Activated T-helper 17 cell treated with anti-CD3 and anti-CD28 coated beads, Interleukin-2, amount 50 U/mL, for 72 hours (primary cell): ENCODE measurements around the gene PCSK6. TPM values are rescaled to one million over a fixed set of nuclear protein-coding genes. Genes with fewer than 3 reads are reported as not detected.
"Not testable (repeated sequence)": the region's sequence is repeated elsewhere in the genome, so short reads cannot be mapped to it uniquely, and the experiment has no call there.

Experiments used
- ATAC-seq: fragments of 150-1000 bp; cut with Tn5 transposase; replicated peaks from 2 replicates; pipeline ENCODE4 v1.10.0; 2021; ENCODE audit warnings: mild to moderate bottlenecking, moderate library complexity
- H3K27ac Mint-ChIP-seq: one replicate; pipeline ENCODE4 v1.8.0; 2022; ENCODE audit warnings: mixed read lengths
- H3K27me3 Mint-ChIP-seq: one replicate; pipeline ENCODE4 v1.8.0; 2022; ENCODE audit warnings: mixed read lengths
- H3K36me3 Mint-ChIP-seq: one replicate; pipeline ENCODE4 v1.8.0; 2022; ENCODE audit warnings: low read depth, mild to moderate bottlenecking, mixed read lengths
- H3K4me1 Mint-ChIP-seq: one replicate; pipeline ENCODE4 v1.8.0; 2022; ENCODE audit warnings: mixed read lengths
- H3K4me3 Mint-ChIP-seq: one replicate; pipeline ENCODE4 v1.8.0; 2022; ENCODE audit warnings: mild to moderate bottlenecking, mixed read lengths
- H3K9me3 Mint-ChIP-seq: one replicate; pipeline ENCODE4 v1.8.0; 2022; ENCODE audit warnings: mixed read lengths
- total RNA-seq, 2 donors: library from RNA; stranded (reverse); gene quantifications; one replicate each; pipeline ENCODE4 v1.2.3, GENCODE V29; 2022

The PCSK6 gene
- total RNA-seq, 2 donors from 2014 or later = 0.56 to 1.3 TPM

DNA sequence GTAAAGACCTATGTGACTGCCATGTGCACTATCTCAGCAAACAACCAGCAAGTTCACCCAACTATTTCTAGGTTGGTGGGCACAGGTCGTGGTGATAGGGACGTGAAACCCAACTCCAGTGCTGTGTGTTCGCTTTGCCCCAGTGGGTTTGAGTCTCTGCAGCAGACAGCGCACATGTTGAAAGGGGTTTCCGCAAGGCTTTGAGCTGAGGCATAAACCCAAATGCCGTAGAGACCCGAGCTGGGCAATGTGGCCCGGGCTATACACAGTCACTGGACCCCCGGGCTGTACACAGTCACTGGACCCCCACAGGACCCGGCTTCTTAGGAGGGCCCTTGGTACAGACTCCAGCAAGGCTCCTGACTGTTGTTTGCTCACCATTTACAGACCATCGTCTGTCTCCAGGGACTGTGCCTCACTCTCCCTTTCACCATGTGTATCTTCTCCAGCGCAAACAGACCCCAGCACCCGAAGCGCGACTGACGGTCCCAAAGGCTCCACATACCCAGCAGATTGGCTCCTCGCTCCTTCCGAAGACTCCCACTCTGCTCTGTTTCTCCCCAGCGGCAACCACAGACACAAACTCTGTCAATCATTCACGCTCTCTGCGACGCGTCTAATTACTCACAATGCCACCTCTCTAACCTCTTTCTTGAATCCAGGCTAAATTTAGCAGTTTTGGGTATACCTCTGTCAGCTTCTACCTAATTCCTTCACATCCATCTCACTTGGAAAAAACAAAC, 31.2 kb downstream of the PCSK6 start:
- H3K4me1 Mint-ChIP-seq = peaks cover 17% of the 10 kb centered on the region
- H3K36me3 Mint-ChIP-seq = no peaks in the 10 kb centered on the region
- no peaks in the 10 kb centered on the region for H3K9me3 Mint-ChIP-seq
- no peak overlapping the region for H3K27ac Mint-ChIP-seq
- H3K4me3 Mint-ChIP-seq = no peak overlapping the region
- ATAC-seq = no peak
- peaks cover 16% of the 10 kb centered on the region for H3K27me3 Mint-ChIP-seq

DNA sequence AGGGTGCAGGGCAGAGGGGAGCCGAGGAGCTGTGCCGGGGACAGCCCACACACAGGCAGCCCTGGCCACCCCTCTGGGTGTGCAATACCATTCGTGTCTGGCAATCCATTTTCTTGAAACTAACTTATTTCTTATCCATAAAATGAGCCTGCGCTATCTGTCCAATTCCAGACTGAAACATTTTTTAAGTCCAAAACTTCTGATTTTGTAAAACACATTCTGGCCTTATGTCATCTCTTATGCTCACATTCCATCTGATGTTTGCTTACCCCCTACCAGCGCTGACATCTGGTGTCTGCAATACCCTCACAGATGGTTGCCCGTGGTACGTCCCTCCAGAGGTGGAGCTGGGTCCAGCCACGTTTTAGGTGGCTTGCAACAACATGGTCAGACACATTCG, 31.8 kb downstream of the PCSK6 start:
- H3K27ac Mint-ChIP-seq = no peak overlapping the region
- H3K4me3 Mint-ChIP-seq = no peak overlapping the region
- no peaks in the 10 kb centered on the region for H3K9me3 Mint-ChIP-seq
- no peaks in the 10 kb centered on the region for H3K36me3 Mint-ChIP-seq
- no peak for ATAC-seq
- peaks cover 17% of the 10 kb centered on the region for H3K27me3 Mint-ChIP-seq
- peaks cover 17% of the 10 kb centered on the region for H3K4me1 Mint-ChIP-seq

DNA sequence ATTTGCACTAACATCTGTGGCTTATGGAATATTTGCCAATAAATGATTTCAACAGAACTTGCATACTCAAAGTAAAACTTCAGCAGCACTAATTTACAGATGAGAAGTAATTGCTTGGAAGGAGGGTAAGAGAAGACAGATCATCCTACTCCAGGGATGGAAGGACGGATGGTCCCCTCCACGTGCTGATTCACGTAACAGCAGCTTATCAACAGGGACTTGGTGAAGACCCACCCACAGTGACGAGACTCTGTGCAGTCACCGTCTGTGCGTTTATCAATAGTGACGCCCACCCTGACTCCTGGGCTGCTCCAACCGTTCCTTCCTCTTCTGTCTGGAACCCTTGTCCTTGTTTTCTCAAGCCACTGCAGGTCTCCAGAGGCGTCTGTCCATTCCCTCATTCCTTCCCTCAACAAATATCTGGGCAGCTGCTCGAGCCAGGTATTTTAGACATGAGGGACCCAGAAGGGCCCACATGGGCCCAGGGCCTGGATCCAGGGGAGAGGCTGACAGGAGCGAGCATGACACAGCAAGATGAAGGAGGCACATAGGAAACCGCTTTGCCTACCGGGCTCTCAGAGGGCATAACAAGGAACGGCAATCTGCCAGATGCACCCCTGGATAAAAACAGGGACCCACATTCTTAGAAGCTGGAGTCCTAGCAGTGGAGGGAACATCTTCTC, 33.3 kb downstream of the PCSK6 start:
- Mint-ChIP-seq H3K36me3 (no peaks in the 10 kb centered on the region), H3K4me3 (no peak overlapping the region), H3K27ac (no peak overlapping the region), H3K27me3 (peaks cover 26% of the 10 kb centered on the region), H3K9me3 (no peaks in the 10 kb centered on the region), H3K4me1 (peaks cover 13% of the 10 kb centered on the region)
- ATAC-seq = no peak

DNA sequence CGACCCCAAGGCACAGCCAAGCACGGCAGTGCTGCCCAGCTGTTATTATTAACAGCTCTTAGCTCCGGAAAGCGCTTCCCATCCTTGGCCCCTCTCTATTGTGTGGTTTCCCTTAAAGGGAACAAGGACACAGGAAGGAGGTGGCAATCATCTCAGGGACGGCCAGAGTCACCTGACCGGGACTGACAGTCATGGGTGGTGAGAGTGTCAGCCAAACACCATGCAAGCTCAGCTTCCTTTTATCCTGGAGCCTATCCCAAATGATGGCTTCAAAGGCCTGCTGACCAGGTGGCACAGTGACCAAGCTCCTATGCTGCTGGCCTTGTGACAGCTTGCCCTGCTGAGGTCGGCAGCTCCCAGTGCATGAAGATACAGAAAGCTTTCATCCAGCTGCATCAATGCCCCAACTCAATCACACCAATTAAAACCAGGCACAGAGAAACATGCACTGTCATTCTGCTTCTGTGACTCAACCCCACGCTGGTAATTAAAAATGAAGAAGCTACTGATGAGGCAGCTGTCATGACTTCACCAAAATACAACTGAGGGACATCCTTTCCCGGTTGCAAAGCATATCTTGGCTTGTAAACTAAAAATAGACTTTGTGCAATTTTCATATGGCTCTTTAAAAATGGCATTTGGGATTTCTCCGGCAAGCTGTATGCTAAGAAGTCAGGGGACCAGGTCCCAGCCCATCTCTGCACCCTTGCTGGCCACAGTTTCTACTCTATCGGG, 34.0 kb downstream of the PCSK6 start:
- H3K27me3 Mint-ChIP-seq = peaks cover 26% of the 10 kb centered on the region
- no peaks in the 10 kb centered on the region for H3K36me3 Mint-ChIP-seq
- peaks cover 10% of the 10 kb centered on the region for H3K4me1 Mint-ChIP-seq
- peak; percentile 79 for ATAC-seq
- H3K9me3 Mint-ChIP-seq = no peaks in the 10 kb centered on the region
- H3K4me3 Mint-ChIP-seq = no peak overlapping the region
- H3K27ac Mint-ChIP-seq = no peak overlapping the region

DNA sequence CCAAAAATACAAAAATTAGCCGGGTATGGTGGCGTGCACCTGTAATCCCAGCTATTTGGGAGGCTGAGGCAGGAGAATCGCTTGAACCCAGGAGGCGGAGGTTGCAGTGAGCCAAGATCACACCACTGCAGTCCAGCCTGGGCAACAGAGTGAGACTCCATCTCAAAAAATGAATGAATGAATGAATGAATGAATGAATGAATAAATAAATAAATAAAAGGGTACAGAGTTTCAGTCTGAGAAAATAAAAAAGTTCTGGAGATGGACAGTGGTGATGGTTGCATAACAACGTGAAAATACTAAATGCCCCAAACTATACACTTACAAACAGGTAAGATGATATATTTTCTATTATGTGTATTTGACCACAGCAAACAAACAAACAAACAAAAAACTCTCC, 34.7 kb downstream of the PCSK6 start:
- H3K36me3 Mint-ChIP-seq, H3K4me1 Mint-ChIP-seq, H3K4me3 Mint-ChIP-seq, ATAC-seq, H3K9me3 Mint-ChIP-seq, H3K27ac Mint-ChIP-seq: not testable (repeated sequence)
- peaks cover 28% of the 10 kb centered on the region for H3K27me3 Mint-ChIP-seq

DNA sequence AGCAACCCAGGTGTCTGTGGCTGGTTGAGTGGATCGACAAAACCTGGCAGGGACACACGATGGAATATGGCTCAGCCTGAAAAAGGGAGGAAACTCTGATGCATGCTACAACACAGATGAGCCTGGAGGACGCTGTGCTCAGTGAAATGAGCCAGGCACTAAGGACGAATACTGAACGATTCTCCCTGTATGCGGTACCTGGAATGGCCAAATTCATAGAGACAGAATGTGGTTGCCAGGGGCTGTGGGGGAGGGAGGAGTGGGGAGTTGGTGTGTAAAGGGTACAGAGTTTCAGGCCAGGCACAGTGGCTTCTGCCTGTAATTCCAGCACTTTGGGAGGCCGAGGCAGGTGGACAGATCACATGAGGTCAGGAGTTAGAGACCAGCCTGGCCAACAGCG, 35.1 kb downstream of the PCSK6 start:
- no peaks in the 10 kb centered on the region for H3K4me1 Mint-ChIP-seq
- H3K27me3 Mint-ChIP-seq = peaks cover 28% of the 10 kb centered on the region
- H3K9me3 Mint-ChIP-seq = no peaks in the 10 kb centered on the region
- H3K4me3 Mint-ChIP-seq = no peak overlapping the region
- ATAC-seq = no peak
- H3K36me3 Mint-ChIP-seq = no peaks in the 10 kb centered on the region
- no peak overlapping the region for H3K27ac Mint-ChIP-seq

DNA sequence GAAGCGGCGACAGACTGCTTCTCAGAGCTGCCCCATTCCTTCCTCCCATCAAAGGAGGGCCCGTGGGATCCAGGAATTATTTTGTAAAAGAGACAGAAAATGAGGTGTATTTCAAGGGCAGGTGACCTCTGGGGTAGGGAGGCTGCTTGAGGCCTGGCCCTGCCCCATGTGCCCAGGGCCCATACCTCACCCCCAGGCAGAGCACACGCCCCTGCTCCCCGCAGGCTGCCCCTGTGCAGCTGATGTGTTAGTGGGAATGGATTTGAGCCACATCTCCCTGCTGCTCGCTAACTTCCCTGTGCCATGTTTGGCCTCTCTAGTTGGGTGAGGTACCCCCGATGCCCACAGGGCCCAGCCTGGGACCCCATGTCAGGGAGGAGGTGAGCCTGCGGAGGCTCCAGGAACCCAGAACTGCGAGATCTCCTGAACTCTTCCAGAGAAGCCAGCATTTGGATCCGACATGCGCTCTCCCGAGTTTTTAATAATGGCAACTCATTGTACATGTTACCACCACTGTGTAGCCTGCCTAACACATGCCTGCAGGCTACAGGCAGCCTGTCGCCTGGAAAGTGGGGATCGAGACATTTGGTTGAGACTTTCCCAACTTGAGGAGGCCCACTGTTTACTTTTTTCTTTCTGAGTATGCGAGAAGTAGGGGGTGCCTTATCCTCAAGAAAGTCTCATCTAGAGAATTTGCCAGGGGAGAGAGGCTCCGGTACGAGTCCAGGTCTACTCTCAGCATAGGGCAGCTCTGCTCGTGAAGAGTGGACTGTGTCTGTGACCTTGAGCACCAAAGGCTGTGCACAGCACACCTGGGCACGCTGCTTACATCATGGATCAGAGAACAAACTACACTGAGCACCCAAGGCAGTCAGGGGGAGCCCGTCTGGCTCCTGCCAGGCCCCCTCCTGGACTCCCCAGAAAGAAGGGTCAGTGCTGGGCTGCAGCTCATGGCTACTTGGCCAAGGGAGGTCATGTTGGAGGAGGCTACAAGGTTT, 36.1 kb downstream of the PCSK6 start:
- Mint-ChIP-seq H3K4me1 (no peaks in the 10 kb centered on the region), H3K36me3 (no peaks in the 10 kb centered on the region), H3K9me3 (no peaks in the 10 kb centered on the region), H3K27me3 (peaks cover 21% of the 10 kb centered on the region), H3K4me3 (no peak overlapping the region), H3K27ac (no peak overlapping the region)
- no peak for ATAC-seq

DNA sequence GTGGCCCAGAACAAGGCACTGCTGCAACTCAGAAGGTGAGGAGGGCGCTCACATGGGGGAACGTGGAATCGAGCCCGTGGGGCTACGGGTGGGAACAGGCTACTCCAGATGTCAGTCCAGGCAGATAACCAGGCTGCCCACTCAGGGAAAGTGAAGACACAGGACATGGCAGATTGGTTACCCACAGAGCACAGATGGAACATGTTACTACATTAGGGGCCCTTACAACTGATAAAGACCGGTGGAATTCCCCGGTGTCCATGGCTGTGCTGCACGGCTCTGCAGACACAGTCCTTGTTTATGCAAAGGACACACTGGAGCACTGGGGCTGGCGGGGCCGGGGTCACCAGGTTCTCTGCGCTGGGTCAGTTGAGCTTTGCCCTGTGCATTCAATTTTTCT, 36.9 kb downstream of the PCSK6 start:
- no peak overlapping the region for H3K27ac Mint-ChIP-seq
- no peaks in the 10 kb centered on the region for H3K9me3 Mint-ChIP-seq
- no peaks in the 10 kb centered on the region for H3K36me3 Mint-ChIP-seq
- peaks cover 20% of the 10 kb centered on the region for H3K27me3 Mint-ChIP-seq
- no peaks in the 10 kb centered on the region for H3K4me1 Mint-ChIP-seq
- H3K4me3 Mint-ChIP-seq = no peak overlapping the region
- no peak for ATAC-seq

DNA sequence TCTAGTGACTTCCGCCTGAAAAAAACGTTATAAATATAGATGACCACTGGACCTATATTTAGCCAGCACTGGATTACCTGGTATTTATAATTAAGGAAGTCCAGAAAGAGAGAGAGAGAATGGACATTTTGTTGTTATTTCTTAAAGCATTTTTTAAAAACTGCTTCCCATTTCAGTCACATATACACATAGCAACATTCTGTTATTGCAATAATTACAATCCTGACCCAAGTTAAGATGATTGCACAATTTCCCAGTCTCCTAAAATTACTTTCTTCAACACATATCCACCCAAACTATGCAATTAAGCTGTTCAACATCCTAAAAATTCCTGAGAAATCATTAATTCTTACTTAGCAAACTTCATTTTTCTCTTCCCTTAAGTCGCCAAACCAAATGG, 37.7 kb downstream of the PCSK6 start:
- Mint-ChIP-seq H3K27ac (no peak overlapping the region), H3K4me3 (no peak overlapping the region), H3K9me3 (no peaks in the 10 kb centered on the region), H3K36me3 (no peaks in the 10 kb centered on the region), H3K4me1 (no peaks in the 10 kb centered on the region), H3K27me3 (peaks cover 20% of the 10 kb centered on the region)
- no peak for ATAC-seq

DNA sequence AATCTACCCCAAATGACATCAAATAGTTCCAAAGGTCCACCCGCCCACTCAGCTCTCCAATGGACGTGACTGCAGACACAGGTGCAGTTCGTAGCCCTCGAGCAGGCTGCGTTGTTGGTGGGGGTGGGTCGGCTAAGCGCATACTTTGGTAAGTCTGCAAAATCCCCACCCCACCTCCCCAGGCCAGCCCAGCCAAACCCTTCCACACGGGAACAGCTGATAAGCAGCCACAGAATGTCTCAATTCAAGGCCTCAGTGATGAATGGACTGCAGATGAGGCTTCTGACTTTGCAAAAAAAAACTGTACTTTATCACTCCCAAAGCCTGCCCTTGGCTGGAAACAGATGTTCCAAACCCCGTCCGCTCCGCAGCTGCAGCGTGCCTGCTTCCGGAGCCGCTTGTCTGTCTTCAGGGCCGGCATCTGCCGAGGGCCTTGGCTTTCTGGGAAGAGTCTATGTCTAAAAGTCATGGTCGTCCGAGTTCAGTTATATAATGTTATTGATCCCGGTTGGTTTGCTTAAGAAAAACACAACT, 38.2 kb downstream of the PCSK6 start:
- Mint-ChIP-seq H3K27me3 (peaks cover 20% of the 10 kb centered on the region), H3K9me3 (no peaks in the 10 kb centered on the region), H3K27ac (no peak overlapping the region), H3K4me1 (peaks cover 2% of the 10 kb centered on the region), H3K4me3 (peak overlapping the region; percentile 4), H3K36me3 (no peaks in the 10 kb centered on the region)
- no peak for ATAC-seq

DNA sequence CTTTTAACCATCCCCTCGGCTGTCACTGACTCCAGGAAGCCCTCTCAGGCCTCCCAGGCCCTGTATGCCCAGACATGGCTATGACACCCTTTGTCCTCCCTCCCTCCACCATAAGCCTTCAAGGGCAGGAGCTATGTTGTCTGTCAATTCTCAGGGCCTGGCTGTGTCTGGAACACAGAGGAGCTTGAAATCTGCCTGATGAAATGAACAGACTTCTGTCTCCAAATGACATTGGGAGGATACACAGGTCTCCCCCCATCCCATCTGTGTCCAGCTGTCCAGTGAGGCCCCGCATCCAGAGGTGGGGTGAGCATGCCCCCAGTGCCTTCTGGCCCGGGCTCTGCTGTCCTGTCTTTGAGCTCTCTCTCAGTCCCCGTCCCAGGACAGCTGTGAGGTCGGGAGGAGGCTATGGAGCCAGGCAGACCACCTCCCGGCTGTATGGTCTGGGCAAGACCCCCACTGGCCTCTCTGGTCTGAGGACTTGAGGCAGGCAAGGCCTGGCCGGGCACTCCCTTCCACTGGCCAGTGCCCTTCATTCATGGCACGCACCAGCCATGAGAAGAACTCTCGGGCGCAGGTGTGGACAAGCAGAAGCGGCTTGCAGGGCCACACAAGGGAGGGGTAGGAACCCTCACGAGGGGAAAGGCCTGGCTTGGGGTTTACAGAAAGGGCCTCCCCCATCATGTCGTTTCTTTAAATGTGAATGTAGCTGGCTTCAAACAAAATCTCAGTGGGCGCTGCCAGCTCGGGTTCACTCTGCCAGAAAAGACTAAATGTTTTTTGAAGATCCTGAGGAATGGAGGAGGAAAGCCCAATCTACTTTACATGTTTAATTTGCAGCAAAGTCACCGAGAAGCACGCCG, 38.9 kb downstream of the PCSK6 start:
- ATAC-seq = no peak
- peak overlapping the region; percentile 4 for H3K4me3 Mint-ChIP-seq
- no peaks in the 10 kb centered on the region for H3K9me3 Mint-ChIP-seq
- H3K27ac Mint-ChIP-seq = peak overlapping the region; percentile 12
- H3K4me1 Mint-ChIP-seq = peaks cover 5% of the 10 kb centered on the region
- H3K36me3 Mint-ChIP-seq = no peaks in the 10 kb centered on the region
- peaks cover 20% of the 10 kb centered on the region for H3K27me3 Mint-ChIP-seq

DNA sequence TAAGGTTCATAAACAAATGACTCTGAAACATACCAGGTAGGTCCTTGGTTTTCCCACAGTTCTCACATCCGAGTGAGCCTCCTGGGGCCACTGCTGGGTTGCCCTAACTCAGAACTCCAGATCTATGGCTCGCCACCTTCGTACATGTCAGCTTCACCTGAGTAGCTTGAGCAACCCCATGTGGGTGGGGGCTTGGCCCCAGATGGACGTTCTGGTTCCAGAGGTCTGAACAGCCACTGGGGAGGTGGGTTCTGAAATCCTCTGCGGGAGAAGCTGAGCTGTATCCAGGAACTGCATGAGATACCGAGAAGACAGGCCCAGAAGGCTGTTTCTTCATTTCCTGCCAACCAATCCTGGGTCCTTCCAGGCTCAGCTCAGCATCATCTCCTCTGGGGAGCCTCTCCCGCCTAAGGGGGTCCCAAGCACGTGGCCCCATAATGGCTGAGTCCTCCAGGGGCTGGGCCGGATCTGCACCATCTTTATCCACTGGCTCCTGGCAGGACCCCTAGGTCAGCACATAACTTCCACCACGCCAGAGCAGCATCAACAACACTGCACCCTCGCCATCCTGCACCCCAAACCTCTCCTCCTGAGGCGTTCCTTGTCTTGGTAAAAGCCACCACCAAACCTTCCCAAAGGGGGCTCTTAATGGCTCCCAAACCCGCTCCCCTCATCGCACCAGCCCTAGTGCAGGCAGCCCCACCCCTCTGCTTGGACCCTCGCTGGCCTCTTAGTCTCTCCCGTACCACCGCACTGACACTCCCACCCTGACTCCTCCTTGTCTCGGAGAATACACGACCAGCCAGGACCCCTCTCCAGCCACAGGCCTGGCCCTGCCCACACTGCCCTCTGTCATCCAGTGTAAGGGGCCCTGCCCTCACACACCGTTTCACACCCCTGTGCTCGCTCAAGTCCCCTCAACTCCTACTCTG, 39.8 kb downstream of the PCSK6 start:
- Mint-ChIP-seq H3K36me3 (no peaks in the 10 kb centered on the region), H3K4me1 (peaks cover 5% of the 10 kb centered on the region), H3K4me3 (no peak overlapping the region), H3K27ac (peak overlapping the region; percentile 12), H3K9me3 (no peaks in the 10 kb centered on the region), H3K27me3 (peaks cover 21% of the 10 kb centered on the region)
- ATAC-seq = no peak
